ENCODE results near the gene CTNNA2. TPM values are rescaled to one million over a fixed set of nuclear protein-coding genes. Genes with fewer than 3 reads are reported as not detected.

CTNNA2 gene
- total and polyA plus RNA-seq, 9 of the 15 experiments (the other 6 are each of a cell fraction or from before 2014, with no cell fraction given) = 0.03 to 0.40 (median 0.15) TPM

DNA sequence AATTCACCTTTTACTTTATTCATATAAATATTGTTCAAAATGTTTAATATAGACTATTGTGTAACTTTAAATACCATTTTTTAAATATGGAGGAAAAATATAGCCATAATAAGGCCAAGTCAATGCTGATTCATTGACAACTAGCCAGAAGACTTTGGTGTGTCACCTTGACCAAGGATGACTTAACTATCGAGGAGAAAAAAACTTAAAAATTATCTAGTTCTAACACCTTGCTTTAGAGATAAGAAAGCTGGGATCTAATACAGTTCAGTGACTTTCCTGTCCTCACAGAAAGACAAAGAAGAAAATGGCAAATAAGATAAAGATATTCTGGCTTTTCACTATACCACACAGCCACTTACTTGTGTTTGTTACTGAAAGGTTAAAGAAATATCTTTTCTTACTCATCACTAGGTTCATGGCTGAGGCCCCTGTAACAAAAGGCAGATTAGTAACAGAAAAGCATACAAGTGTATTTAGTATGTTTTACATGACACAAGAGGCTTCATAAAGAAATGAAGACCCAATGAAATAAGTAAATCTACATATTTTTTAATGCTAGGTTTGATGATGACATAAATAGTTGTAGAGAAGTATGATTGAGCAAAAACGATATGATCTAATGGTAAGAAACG is 857.6 kb downstream of the CTNNA2 start (continued):
- TF ChIP-seq, protein P1, sequence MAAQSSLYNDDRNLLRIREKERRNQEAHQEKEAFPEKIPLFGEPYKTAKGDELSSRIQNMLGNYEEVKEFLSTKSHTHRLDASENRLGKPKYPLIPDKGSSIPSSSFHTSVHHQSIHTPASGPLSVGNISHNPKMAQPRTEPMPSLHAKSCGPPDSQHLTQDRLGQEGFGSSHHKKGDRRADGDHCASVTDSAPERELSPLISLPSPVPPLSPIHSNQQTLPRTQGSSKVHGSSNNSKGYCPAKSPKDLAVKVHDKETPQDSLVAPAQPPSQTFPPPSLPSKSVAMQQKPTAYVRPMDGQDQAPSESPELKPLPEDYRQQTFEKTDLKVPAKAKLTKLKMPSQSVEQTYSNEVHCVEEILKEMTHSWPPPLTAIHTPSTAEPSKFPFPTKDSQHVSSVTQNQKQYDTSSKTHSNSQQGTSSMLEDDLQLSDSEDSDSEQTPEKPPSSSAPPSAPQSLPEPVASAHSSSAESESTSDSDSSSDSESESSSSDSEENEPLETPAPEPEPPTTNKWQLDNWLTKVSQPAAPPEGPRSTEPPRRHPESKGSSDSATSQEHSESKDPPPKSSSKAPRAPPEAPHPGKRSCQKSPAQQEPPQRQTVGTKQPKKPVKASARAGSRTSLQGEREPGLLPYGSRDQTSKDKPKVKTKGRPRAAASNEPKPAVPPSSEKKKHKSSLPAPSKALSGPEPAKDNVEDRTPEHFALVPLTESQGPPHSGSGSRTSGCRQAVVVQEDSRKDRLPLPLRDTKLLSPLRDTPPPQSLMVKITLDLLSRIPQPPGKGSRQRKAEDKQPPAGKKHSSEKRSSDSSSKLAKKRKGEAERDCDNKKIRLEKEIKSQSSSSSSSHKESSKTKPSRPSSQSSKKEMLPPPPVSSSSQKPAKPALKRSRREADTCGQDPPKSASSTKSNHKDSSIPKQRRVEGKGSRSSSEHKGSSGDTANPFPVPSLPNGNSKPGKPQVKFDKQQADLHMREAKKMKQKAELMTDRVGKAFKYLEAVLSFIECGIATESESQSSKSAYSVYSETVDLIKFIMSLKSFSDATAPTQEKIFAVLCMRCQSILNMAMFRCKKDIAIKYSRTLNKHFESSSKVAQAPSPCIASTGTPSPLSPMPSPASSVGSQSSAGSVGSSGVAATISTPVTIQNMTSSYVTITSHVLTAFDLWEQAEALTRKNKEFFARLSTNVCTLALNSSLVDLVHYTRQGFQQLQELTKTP (IDR thresholded peaks at IDR 0.05; ENCODE audit: low read depth in 1 of 2, partially characterized antibody in 2 of 2) = peak in 1 of 2 experiments; percentile 18
- TF ChIP-seq EP400 (IDR thresholded peaks at IDR 0.05) = peak; percentile 17; the same call in 1 of the 2 replicates
- TF ChIP-seq ESRRA (IDR thresholded peaks at IDR 0.05; ENCODE audit: borderline replicate concordance, low read depth) = peak; percentile 87
- peak; percentile 63 for TF ChIP-seq NFE2 (IDR thresholded peaks at IDR 0.05; ENCODE audit: low read depth)
- peak; percentile 86 to 90; a peak in 3 of 4 replicates for TF ChIP-seq TRIM24 (IDR thresholded peaks at IDR 0.05)
- peak; percentile 25; the same call in 1 of the 2 replicates for TF ChIP-seq PKNOX1 (IDR thresholded peaks at IDR 0.05)
- TF ChIP-seq CREB3 (tag; conservative IDR thresholded peaks at IDR 0.05; ENCODE audit: low read depth) = no peak
- no peak for TF ChIP-seq MITF (IDR thresholded peaks at IDR 0.05)
- TF ChIP-seq CBFA2T3 (IDR thresholded peaks at IDR 0.05) = peak; percentile 95
- peak; percentile 65; the same call in 1 of the 2 replicates for TF ChIP-seq CHAMP1 (IDR thresholded peaks at IDR 0.05)

Measured in K562 (cell line).